Keratinocyte (primary cell): Measurements from ENCODE around the gene WWC2. TPM values are rescaled to one million over a fixed set of nuclear protein-coding genes. Genes with fewer than 3 reads are reported as not detected.
A peak's percentile ranks its signal among the peaks of the same experiment; 100 is the strongest.

Experiments
- DNase-seq: peaks from one replicate; pipeline ENCODE4 v3.0.0-alpha.2; 2011; ENCODE audit warnings: low read depth, missing footprints, low spot score
- FAIRE-seq: peaks from 2 replicates; lab custom pipeline; 2011; peaks lifted over from hg19 to GRCh38; lab: Jason Lieb, UNC
- H2AFZ ChIP-seq: 2 replicates; pipeline ENCODE4 v1.6.0; 2012; ENCODE audit warnings: low read length, control low read depth, inconsistent platforms; ENCODE audit not compliant: control insufficient read depth
- H3K27ac ChIP-seq: 2 replicates; pipeline ENCODE4 v1.5.1; 2011; ENCODE audit warnings: low read length; ENCODE audit not compliant: control insufficient read depth, insufficient read depth
- H3K27me3 ChIP-seq: 3 replicates; pipeline ENCODE4 v1.6.0; 2011; ENCODE audit warnings: low read length; ENCODE audit not compliant: control insufficient read depth, insufficient read depth; ENCODE audit errors: extremely low read depth
- H3K36me3 ChIP-seq, 2 experiments: 2 replicates in 1 of 2; 3 replicates in 1 of 2; pipeline ENCODE4 v1.5.1; 2011; ENCODE audit warnings: low read length in 2 of 2, mild to moderate bottlenecking in 1 of 2; ENCODE audit not compliant: control insufficient read depth in 2 of 2, insufficient read depth in 2 of 2; ENCODE audit errors: extremely low read depth in 1 of 2
- H3K4me1 ChIP-seq: 3 replicates; pipeline ENCODE4 v1.5.1; 2011; ENCODE audit warnings: low read length; ENCODE audit not compliant: control insufficient read depth, insufficient read depth; ENCODE audit errors: extremely low read depth
- H3K4me2 ChIP-seq: 3 replicates; pipeline ENCODE4 v1.6.0; 2011; ENCODE audit warnings: low read depth, low read length; ENCODE audit not compliant: control insufficient read depth, insufficient read depth; ENCODE audit errors: extremely low read depth
- H3K4me3 ChIP-seq, 3 experiments: fragments of 200-600 bp in 1 of 3; sonication (generic) in 1 of 3; 2 replicates in 2 of 3; 3 replicates in 1 of 3; pipeline ENCODE4 v1.5.1; 2011 to 2016; ENCODE audit warnings: low read length in 3 of 3, mild to moderate bottlenecking in 3 of 3, control low read depth in 2 of 3, inconsistent platforms in 1 of 3, low read depth in 1 of 3, mixed read lengths in 1 of 3, mixed run types in 1 of 3, moderate library complexity in 1 of 3; ENCODE audit not compliant: control insufficient read depth in 2 of 3, insufficient read depth in 2 of 3; ENCODE audit errors: extremely low read depth in 1 of 3
- H3K79me2 ChIP-seq: 2 replicates; pipeline ENCODE4 v1.6.0; 2012; ENCODE audit warnings: low read length; ENCODE audit not compliant: control insufficient read depth, insufficient read depth
- H3K9ac ChIP-seq: 3 replicates; pipeline ENCODE4 v1.6.0; 2011; ENCODE audit warnings: low read length; ENCODE audit not compliant: control insufficient read depth, insufficient read depth; ENCODE audit errors: extremely low read depth
- H3K9me1 ChIP-seq: 3 replicates; pipeline ENCODE4 v1.6.0; 2011; ENCODE audit warnings: low read length; ENCODE audit not compliant: control insufficient read depth, insufficient read depth; ENCODE audit errors: extremely low read depth
- H3K9me3 ChIP-seq: 2 replicates; pipeline ENCODE4 v1.5.1; 2012; ENCODE audit warnings: low read depth, low read length; ENCODE audit not compliant: control insufficient read depth
- H4K20me1 ChIP-seq: 3 replicates; pipeline ENCODE4 v1.6.0; 2011; ENCODE audit warnings: low read length; ENCODE audit not compliant: control insufficient read depth, insufficient read depth; ENCODE audit errors: extremely low read depth
- CTCF ChIP-seq, 3 experiments: IDR thresholded peaks in 1 of 3; conservative IDR thresholded peaks in 1 of 3; optimal IDR thresholded peaks in 1 of 3; 2 replicates in 2 of 3; 3 replicates in 1 of 3; pipeline versions ENCODE3 to v1.5.1; 2011; ENCODE audit warnings: low read length in 3 of 3, mild to moderate bottlenecking in 3 of 3, moderate library complexity in 2 of 3, control low read depth in 1 of 3, inconsistent platforms in 1 of 3; ENCODE audit not compliant: insufficient read depth in 2 of 3; ENCODE audit errors: extremely low read depth in 1 of 3
- EZH2 ChIP-seq: IDR thresholded peaks from one replicate; pipeline ENCODE4 v1.6.1; 2012; ENCODE audit warnings: inconsistent platforms, mild to moderate bottlenecking, low read length, moderate library complexity
- dilution Hi-C: fragments of 300-500 bp; cut with MboI; formaldehyde crosslinking; loops from one replicate; pipeline ENCODE4 v1.7.0; 2020; ENCODE audit warnings: low sequenced_read_pairs; ENCODE audit not compliant: extremely low pct_ligation_motif_present
- polyA plus RNA-seq, 5 experiments: library from polyadenylated mRNA; depleted of rRNA in 3 of 5; stranded (reverse) in 3 of 5; stranded (forward) in 1 of 5; unstranded in 1 of 5; fragments of >200 nt; gene quantifications; 1 replicate in 1 of 5; 2 replicates in 3 of 5; 3 replicates in 1 of 5; pipeline versions ENCODE4 v1.2.1 to v1.2.3, GENCODE V29; 2011 to 2012; ENCODE audit warnings: missing spikeins in 2 of 5, low read depth in 1 of 5, low replicate concordance in 1 of 5

Gene WWC2
- polyA plus RNA-seq, 1 donor (not counting 4 experiments of a cell fraction or from before 2014, with no cell fraction given), result 15.4 TPM

- H3K79me2 ChIP-seq, result peaks cover 60% of the 10 kb centered on the region
Observed at GRCh38 chr4:183129675-183130074, 30.6 kb downstream of the WWC2 start.

GRCh38 chr4:183130328-183131155 is 31.5 kb downstream of the WWC2 start:
- Histone ChIP-seq H3K4me2 (peak overlapping the region; percentile 3), H3K79me2 (peaks cover 57% of the 10 kb centered on the region), H3K9ac (no peak overlapping the region), H3K4me1 (peaks cover 7% of the 10 kb centered on the region), H3K27me3 (no peaks in the 10 kb centered on the region), H3K27ac (no peak overlapping the region), H3K4me3 (no peak overlapping the region), H2AFZ (no peak overlapping the region), H4K20me1 (no peaks in the 10 kb centered on the region), H3K36me3 (no peaks in the 10 kb centered on the region), H3K9me1 (no peaks in the 10 kb centered on the region), H3K9me3 (no peaks in the 10 kb centered on the region)
- DNase-seq (no peak), FAIRE-seq (peak; percentile 88)
- TF ChIP-seq CTCF (optimal IDR thresholded peaks at IDR 0.05 in 1 of 3, IDR thresholded peaks at IDR 0.05 in 1 of 3, conservative IDR thresholded peaks at IDR 0.05 in 1 of 3; ENCODE audit: extremely low read depth in 1 of 3, insufficient read depth in 2 of 3, low read length in 3 of 3) (no peak), EZH2 (no peak)
- dilution Hi-C loops, result no loop called here

More at GRCh38 chr4:183129675-183130074, 30.6 kb downstream of the WWC2 start:
- DNase-seq (no peak), FAIRE-seq (no peak)
- H3K4me2 ChIP-seq, result no peak overlapping the region
- no peaks in the 10 kb centered on the region for H3K9me1 ChIP-seq
- no peak for TF ChIP-seq EZH2
- no peak for TF ChIP-seq CTCF (optimal IDR thresholded peaks at IDR 0.05 in 1 of 3, IDR thresholded peaks at IDR 0.05 in 1 of 3, conservative IDR thresholded peaks at IDR 0.05 in 1 of 3; ENCODE audit: extremely low read depth in 1 of 3, insufficient read depth in 2 of 3, low read length in 3 of 3)
- dilution Hi-C loops, result no loop called here
- H3K9me3 ChIP-seq, result no peaks in the 10 kb centered on the region
- H2AFZ ChIP-seq, result no peak overlapping the region
- H3K9ac ChIP-seq, result no peak overlapping the region
- H3K4me1 ChIP-seq, result peaks cover 7% of the 10 kb centered on the region
- no peaks in the 10 kb centered on the region for H4K20me1 ChIP-seq
- H3K27ac ChIP-seq, result no peak overlapping the region
- no peaks in the 10 kb centered on the region for H3K36me3 ChIP-seq
- H3K4me3 ChIP-seq, result no peak overlapping the region
- no peaks in the 10 kb centered on the region for H3K27me3 ChIP-seq
